DOHH2 (cell line): ENCODE measurements around the gene SDS.

Source experiments
- H3F3A ChIP-seq: fragments of 200-600 bp; sonication (generic), shearing (Covaris generic); 2 replicates; pipeline ENCODE4 v1.6.0; 2016; ENCODE audit warnings: antibody characterized with exemption, mild to moderate bottlenecking; ENCODE audit not compliant: control insufficient read depth, insufficient read depth
- H3K27ac ChIP-seq: fragments of 200-600 bp; sonication (generic); 2 replicates; pipeline ENCODE4 v1.5.1; 2014; ENCODE audit warnings: low read depth, mild to moderate bottlenecking, low read length, moderate library complexity
- H3K27me3 ChIP-seq: fragments of 200-600 bp; sonication (generic); 2 replicates; pipeline ENCODE4 v1.6.1; 2014; ENCODE audit warnings: mild to moderate bottlenecking, low read length, mixed read lengths; ENCODE audit not compliant: control insufficient read depth
- H3K36me3 ChIP-seq: fragments of 200-600 bp; sonication (generic); 2 replicates; pipeline ENCODE4 v1.6.1; 2014; ENCODE audit warnings: mild to moderate bottlenecking, low read length, moderate library complexity, mixed read lengths; ENCODE audit not compliant: control insufficient read depth
- H3K4me1 ChIP-seq: fragments of 200-600 bp; sonication (generic); 2 replicates; pipeline ENCODE4 v1.6.1; 2014; ENCODE audit warnings: mild to moderate bottlenecking, low read length, mixed read lengths; ENCODE audit not compliant: control insufficient read depth
- H3K4me2 ChIP-seq: fragments of 200-600 bp; sonication (generic); 2 replicates; pipeline ENCODE4 v1.6.0; 2014; ENCODE audit warnings: mild to moderate bottlenecking, low read length, moderate library complexity
- H3K4me3 ChIP-seq: fragments of 200-600 bp; sonication (generic); 2 replicates; pipeline ENCODE4 v1.5.1; 2014; ENCODE audit warnings: mild to moderate bottlenecking, low read length, mixed read lengths
- H3K79me2 ChIP-seq: fragments of 200-600 bp; sonication (generic); 2 replicates; pipeline ENCODE4 v1.6.1; 2014; ENCODE audit warnings: mild to moderate bottlenecking, low read length, mixed read lengths; ENCODE audit not compliant: control insufficient read depth
- H3K9me2 ChIP-seq: fragments of 200-600 bp; sonication (generic); replicated peaks from 2 replicates; pipeline ENCODE4 v1.6.1; 2014; ENCODE audit warnings: mild to moderate bottlenecking, low read length, mixed read lengths; ENCODE audit not compliant: control insufficient read depth
- H3K9me3 ChIP-seq: fragments of 200-600 bp; sonication (generic); 2 replicates; pipeline ENCODE4 v1.6.1; 2014; ENCODE audit warnings: antibody characterized with exemption, low read length, mixed read lengths; ENCODE audit not compliant: control insufficient read depth, insufficient read depth
- H4K20me1 ChIP-seq: fragments of 200-600 bp; sonication (generic); 2 replicates; pipeline ENCODE4 v1.6.0; 2014; ENCODE audit warnings: low read depth, mild to moderate bottlenecking, antibody characterized with exemption, low read length, moderate library complexity; ENCODE audit not compliant: control insufficient read depth, insufficient read depth
- CTCF ChIP-seq: fragments of 200-600 bp; sonication (generic); IDR thresholded peaks from one replicate; pipeline ENCODE4 v1.5.1; 2014; ENCODE audit warnings: antibody characterized with exemption, mild to moderate bottlenecking, low read depth, low read length; ENCODE audit not compliant: poor library complexity, severe bottlenecking
- EZH2phosphoT487 ChIP-seq: fragments of 200-600 bp; sonication (generic); IDR thresholded peaks from 2 replicates; pipeline ENCODE4 v1.6.1; 2017; ENCODE audit warnings: borderline replicate concordance, mild to moderate bottlenecking, antibody characterized with exemption, low read length, moderate library complexity, mixed read lengths

Gene SDS

GRCh38 chr12:113385282-113385882 lies 18.3 kb downstream of the SDS start:
- no peaks in the 10 kb centered on the region for H3K9me2 ChIP-seq
- no peaks in the 10 kb centered on the region for H3K79me2 ChIP-seq
- no peaks in the 10 kb centered on the region for H3K9me3 ChIP-seq
- no peaks in the 10 kb centered on the region for H3K36me3 ChIP-seq
- no peaks in the 10 kb centered on the region for H4K20me1 ChIP-seq
- H3K4me2 ChIP-seq: no peak overlapping the region
- no peak overlapping the region for H3K4me3 ChIP-seq
- TF ChIP-seq EZH2phosphoT487: no peak
- TF ChIP-seq CTCF: no peak
- H3K4me1 ChIP-seq: no peaks in the 10 kb centered on the region
- no peaks in the 10 kb centered on the region for H3K27me3 ChIP-seq
- H3F3A ChIP-seq: no peaks in the 10 kb centered on the region
- no peak overlapping the region for H3K27ac ChIP-seq

- no peaks in the 10 kb centered on the region for H3K36me3 ChIP-seq
- H3K27ac ChIP-seq: no peak overlapping the region
These were observed 18.9 kb downstream of the SDS start for GRCh38 chr12:113384778-113385177.

GRCh38 chr12:113382206-113382605 lies 21.5 kb downstream of the SDS start:
- H3K4me2 ChIP-seq: no peak overlapping the region
- H3K4me1 ChIP-seq: no peaks in the 10 kb centered on the region
- H3K36me3 ChIP-seq: no peaks in the 10 kb centered on the region
- H3K9me2 ChIP-seq: no peaks in the 10 kb centered on the region
- no peaks in the 10 kb centered on the region for H4K20me1 ChIP-seq
- no peaks in the 10 kb centered on the region for H3K9me3 ChIP-seq
- no peaks in the 10 kb centered on the region for H3F3A ChIP-seq
- TF ChIP-seq CTCF (no peak), EZH2phosphoT487 (no peak)
- no peak overlapping the region for H3K4me3 ChIP-seq
- H3K27ac ChIP-seq: no peak overlapping the region
- H3K27me3 ChIP-seq: no peaks in the 10 kb centered on the region
- H3K79me2 ChIP-seq: no peaks in the 10 kb centered on the region

More at GRCh38 chr12:113384778-113385177, 18.9 kb downstream of the SDS start:
- Histone ChIP-seq H3K9me2 (no peaks in the 10 kb centered on the region), H3K9me3 (no peaks in the 10 kb centered on the region), H3K4me3 (no peak overlapping the region), H4K20me1 (no peaks in the 10 kb centered on the region), H3F3A (no peaks in the 10 kb centered on the region), H3K4me2 (no peak overlapping the region), H3K79me2 (no peaks in the 10 kb centered on the region), H3K27me3 (no peaks in the 10 kb centered on the region), H3K4me1 (no peaks in the 10 kb centered on the region)
- TF ChIP-seq EZH2phosphoT487 (no peak), CTCF (no peak)
